HG03521 (cell line): Measurements from ENCODE around the gene NMUR1.
A peak's percentile ranks its signal among the peaks of the same experiment; 100 is the strongest.

Experiments
- ATAC-seq: cut with Tn5 transposase; IDR thresholded peaks from one replicate; pipeline ENCODE4 v1.9.1; 2021; ENCODE audit warnings: mild to moderate bottlenecking, moderate library complexity; ENCODE audit not compliant: unreplicated experiment

NMUR1 gene

GRCh38 chr2:231494669-231495068 is 35.6 kb downstream of the NMUR1 start:
- ATAC-seq: no peak

GRCh38 chr2:231490801-231491200 is 39.4 kb downstream of the NMUR1 start:
- no peak for ATAC-seq

GRCh38 chr2:231489990-231490389 is 40.3 kb downstream of the NMUR1 start:
- ATAC-seq: no peak

GRCh38 chr2:231488331-231488730 is 41.9 kb downstream of the NMUR1 start:
- ATAC-seq: no peak

GRCh38 chr2:231486851-231487596 is 43.2 kb downstream of the NMUR1 start:
- no peak for ATAC-seq

- no peak for ATAC-seq
These were observed 46.6 kb downstream of the NMUR1 start for GRCh38 chr2:231483398-231484329.

GRCh38 chr2:231482806-231483391 is 47.3 kb downstream of the NMUR1 start:
- ATAC-seq: peak; percentile 63

- ATAC-seq: no peak
These were observed 49.5 kb downstream of the NMUR1 start for GRCh38 chr2:231480781-231481180.

- ATAC-seq: no peak
These were observed 50.8 kb downstream of the NMUR1 start for GRCh38 chr2:231479455-231479854.

- no peak for ATAC-seq
These were observed 53.3 kb downstream of the NMUR1 start for GRCh38 chr2:231476920-231477319.

GRCh38 chr2:231475965-231476364 is 54.3 kb downstream of the NMUR1 start:
- ATAC-seq: no peak
